Caki2 (cell line): ENCODE measurements around the gene TFE3. TPM values are rescaled to one million over a fixed set of nuclear protein-coding genes. Genes with fewer than 3 reads are reported as not detected.

ENCODE experiments used
- total RNA-seq: library from RNA; depleted of rRNA; stranded (reverse); fragments of >200 nt; shearing (Covaris generic); gene quantifications from 2 replicates; pipeline ENCODE4 v1.2.3, GENCODE V29; 2014; ENCODE audit warnings: low replicate concordance; rRNA removed

TFE3 gene
- total RNA-seq, 1 experiment from 2014 or later, result 42.5 TPM

Other genes starting within 250 kb of the TFE3 start
- gene HDAC6, start 241.3 kb downstream of the TFE3 start, total RNA-seq, result 64.4 and 101 TPM in 2 replicates
- not detected in 2 replicates for gene ERAS, start 216.8 kb downstream of the TFE3 start, total RNA-seq
- gene PCSK1N, start 207.7 kb downstream of the TFE3 start, total RNA-seq, result 93.6 and 112 TPM in 2 replicates
- gene TIMM17B, start 145.6 kb downstream of the TFE3 start, total RNA-seq, result 94.1 and 114 TPM in 2 replicates
- 68.5 and 86.5 TPM in 2 replicates for gene PQBP1, start 145.4 kb downstream of the TFE3 start, total RNA-seq
- 13.8 and 33.1 TPM in 2 replicates for gene SLC35A2, start 131.7 kb downstream of the TFE3 start, total RNA-seq
- 17.8 and 27.2 TPM in 2 replicates for gene PIM2, start 124.3 kb downstream of the TFE3 start, total RNA-seq
- gene OTUD5, start 85.8 kb downstream of the TFE3 start, total RNA-seq, result 46.2 and 48.7 TPM in 2 replicates
- 0.24 TPM in 1 of 2 replicates, not detected in the other for gene KCND1, start 71.5 kb downstream of the TFE3 start, total RNA-seq
- gene GRIPAP1, start 41.1 kb downstream of the TFE3 start, total RNA-seq, result 17.2 and 17.8 TPM in 2 replicates
- not detected in 2 replicates for gene CCDC120, start 15.6 kb upstream of the TFE3 start, total RNA-seq
- 1.9 and 4.4 TPM in 2 replicates for gene PRAF2, start 30.6 kb upstream of the TFE3 start, total RNA-seq
- 22.3 and 34.1 TPM in 2 replicates for gene WDR45, start 36.5 kb upstream of the TFE3 start, total RNA-seq
- 32.6 and 46.4 TPM in 2 replicates for gene GPKOW, start 80.4 kb upstream of the TFE3 start, total RNA-seq
- gene MAGIX, start 119.4 kb upstream of the TFE3 start, total RNA-seq, result 1.7 and 7.6 TPM in 2 replicates
- 72.9 and 86.3 TPM in 2 replicates for gene PLP2, start 128.5 kb upstream of the TFE3 start, total RNA-seq
- gene PRICKLE3, start 143.0 kb upstream of the TFE3 start, total RNA-seq, result 6.1 and 55.0 TPM in 2 replicates
- not detected in 2 replicates for gene SYP, start 156.8 kb upstream of the TFE3 start, total RNA-seq
- not detected in 2 replicates for gene CACNA1F, start 190.0 kb upstream of the TFE3 start, total RNA-seq
- gene CCDC22, start 192.1 kb upstream of the TFE3 start, total RNA-seq, result 42.4 and 58.4 TPM in 2 replicates
- gene FOXP3, start 221.4 kb upstream of the TFE3 start, total RNA-seq, result not detected in 2 replicates
- gene PPP1R3F, start 226.4 kb upstream of the TFE3 start, total RNA-seq, result 14.4 and 18.5 TPM in 2 replicates